Cardiac fibroblast (primary cell): ENCODE data around the gene TRIP10.
A peak's percentile ranks its signal among the peaks of the same experiment; 100 is the strongest.

ENCODE experiments used
- DNase-seq, 2 donors: peaks; one replicate each; pipeline versions ENCODE4 v3.0.0 to v3.0.0-alpha.2; 2010; ENCODE audit warnings: low read depth in 2 of 2
- H3K4me3 ChIP-seq, 2 donors: replicated peaks in 1 of 2; 1 replicate in 1 of 2; 2 replicates in 1 of 2; pipeline ENCODE4 v1.5.1; 2011; ENCODE audit warnings: low read depth in 2 of 2, low read length in 2 of 2, mild to moderate bottlenecking in 2 of 2, moderate library complexity in 1 of 2
- TF ChIP-seq, protein P1 (sequence below): IDR thresholded peaks from one replicate; pipeline ENCODE4 v1.5.1; 2011; ENCODE audit warnings: low read depth, mild to moderate bottlenecking, low read length, inconsistent platforms

TRIP10 gene

DNA sequence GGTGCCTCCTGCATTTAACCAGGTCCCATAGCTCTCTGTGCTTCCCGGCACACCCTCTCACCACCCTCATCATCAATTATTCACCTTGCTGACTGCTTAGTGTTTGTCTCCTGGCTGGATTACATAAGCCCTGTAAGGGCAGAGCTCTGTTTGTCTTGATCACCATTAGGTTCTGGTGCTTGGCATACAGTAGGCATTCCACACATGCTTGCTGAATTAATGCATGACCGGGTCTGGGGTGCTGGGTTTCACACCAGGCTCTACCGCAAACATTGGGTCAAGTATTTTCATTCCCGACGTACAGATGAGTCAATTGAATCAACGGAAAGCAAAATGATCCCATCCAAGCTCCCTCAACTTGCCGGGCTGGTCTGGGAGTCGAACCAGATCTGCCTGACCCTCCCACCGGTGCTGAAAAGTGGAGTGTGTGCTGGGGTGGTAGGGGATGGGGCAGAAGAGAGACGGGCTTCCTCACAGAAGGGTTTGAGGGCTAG is 61.6 kb downstream of the TRIP10 start:
- peak overlapping the region in 1 of 2 donors; percentile 24 for H3K4me3 ChIP-seq

More for the DNA sequence above, 61.6 kb downstream of the TRIP10 start:
- peak; percentile 59 to 78 for DNase-seq
- TF ChIP-seq, protein P1, sequence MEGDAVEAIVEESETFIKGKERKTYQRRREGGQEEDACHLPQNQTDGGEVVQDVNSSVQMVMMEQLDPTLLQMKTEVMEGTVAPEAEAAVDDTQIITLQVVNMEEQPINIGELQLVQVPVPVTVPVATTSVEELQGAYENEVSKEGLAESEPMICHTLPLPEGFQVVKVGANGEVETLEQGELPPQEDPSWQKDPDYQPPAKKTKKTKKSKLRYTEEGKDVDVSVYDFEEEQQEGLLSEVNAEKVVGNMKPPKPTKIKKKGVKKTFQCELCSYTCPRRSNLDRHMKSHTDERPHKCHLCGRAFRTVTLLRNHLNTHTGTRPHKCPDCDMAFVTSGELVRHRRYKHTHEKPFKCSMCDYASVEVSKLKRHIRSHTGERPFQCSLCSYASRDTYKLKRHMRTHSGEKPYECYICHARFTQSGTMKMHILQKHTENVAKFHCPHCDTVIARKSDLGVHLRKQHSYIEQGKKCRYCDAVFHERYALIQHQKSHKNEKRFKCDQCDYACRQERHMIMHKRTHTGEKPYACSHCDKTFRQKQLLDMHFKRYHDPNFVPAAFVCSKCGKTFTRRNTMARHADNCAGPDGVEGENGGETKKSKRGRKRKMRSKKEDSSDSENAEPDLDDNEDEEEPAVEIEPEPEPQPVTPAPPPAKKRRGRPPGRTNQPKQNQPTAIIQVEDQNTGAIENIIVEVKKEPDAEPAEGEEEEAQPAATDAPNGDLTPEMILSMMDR, result no peak
